NCI-H2171 (cell line): Measurements from ENCODE around the gene LHX2.

ENCODE experiments used
- DNase-seq: peaks from one replicate; lab custom pipeline; 2025; lab: John Stamatoyannopoulos, UW

The LHX2 gene

GRCh38 chr9:124013309-124014210, 2.0 kb downstream of the LHX2 start:
- DNase-seq: no peak

DNA sequence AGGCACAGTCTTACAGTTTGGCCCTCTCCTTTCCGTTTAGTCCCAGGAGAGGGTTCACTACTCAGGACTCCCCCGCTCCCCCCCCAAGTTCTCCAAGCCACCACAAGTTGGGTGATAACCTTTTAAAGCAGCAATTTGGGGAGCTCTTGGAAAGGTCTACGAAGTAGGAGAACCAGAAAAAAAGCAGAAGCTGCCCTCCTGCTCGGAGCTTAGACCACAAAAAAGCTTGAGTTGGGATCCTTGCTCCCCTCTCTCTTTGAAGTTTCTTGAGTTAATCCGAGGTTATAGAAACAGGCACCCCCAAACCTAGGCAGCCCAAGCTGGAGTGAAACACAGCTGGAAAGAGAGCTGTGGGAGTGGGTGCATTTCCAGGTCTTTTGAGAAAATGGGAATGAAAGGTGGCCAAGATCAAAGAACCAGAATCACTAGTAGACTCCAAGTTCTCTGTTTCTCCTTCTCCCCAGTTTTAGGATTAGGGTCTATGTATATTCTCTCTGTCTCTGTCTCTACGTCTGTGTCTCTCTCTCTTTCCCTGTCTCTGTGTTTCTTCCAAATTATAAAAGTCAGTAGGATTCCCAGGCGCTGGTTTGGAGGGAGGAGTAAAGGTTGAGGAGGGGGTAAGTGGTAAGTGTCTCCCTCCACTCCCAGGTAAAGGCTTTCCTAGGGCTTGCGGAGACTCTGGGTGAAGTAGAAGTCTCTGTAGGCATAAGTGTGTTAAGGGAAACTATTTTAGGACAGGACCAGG, 2.8 kb downstream of the LHX2 start:
- no peak for DNase-seq

DNA sequence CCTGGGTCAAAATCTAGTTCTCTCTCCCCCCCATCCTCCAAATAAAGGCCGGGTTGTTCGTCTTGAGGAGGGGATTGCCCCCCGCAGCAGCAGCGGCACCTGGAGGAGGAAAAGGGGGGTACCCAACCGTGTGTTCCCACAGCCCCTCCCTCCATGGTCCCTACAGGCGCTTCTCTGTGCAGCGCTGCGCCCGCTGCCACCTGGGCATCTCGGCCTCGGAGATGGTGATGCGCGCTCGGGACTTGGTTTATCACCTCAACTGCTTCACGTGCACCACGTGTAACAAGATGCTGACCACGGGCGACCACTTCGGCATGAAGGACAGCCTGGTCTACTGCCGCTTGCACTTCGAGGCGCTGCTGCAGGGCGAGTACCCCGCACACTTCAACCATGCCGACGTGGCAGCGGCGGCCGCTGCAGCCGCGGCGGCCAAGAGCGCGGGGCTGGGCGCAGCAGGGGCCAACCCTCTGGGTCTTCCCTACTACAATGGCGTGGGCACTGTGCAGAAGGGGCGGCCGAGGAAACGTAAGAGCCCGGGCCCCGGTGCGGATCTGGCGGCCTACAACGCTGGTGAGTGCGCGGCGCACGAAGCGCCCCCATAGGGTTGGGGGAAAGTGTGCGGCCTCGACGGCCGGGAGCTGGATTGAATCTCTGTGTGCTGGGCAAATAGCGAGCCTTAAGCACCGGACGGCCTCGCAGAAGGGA, 3.5 kb downstream of the LHX2 start:
- DNase-seq: no peak

DNA sequence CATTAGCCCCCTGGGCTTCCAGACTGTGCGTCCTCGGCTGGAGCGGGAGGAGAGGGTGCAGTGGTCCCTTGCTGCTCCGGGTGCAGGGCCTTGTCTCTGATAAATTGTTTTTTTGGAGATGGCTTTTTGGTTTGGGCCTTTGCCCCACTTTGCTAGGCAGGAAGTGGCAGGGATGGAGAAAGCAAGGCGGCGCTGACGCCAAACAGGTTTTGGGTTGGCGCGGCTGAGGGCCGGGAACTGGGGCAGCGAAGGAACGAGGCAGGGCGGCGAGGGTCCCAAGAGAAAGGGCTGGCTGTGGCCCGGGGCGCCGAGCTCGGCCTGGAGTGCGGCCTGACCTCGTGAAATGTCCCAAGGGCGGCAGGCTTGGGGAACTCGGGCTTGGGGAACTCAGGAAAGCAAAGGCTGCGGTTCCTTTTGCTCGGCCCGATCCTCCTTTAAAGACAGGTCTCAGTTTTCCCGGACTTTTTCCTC, 4.1 kb downstream of the LHX2 start:
- no peak for DNase-seq

- DNase-seq: no peak
Measured at GRCh38 chr9:124016175-124017050, 4.8 kb downstream of the LHX2 start.

- no peak for DNase-seq
Measured at GRCh38 chr9:124017051-124017928, 5.7 kb downstream of the LHX2 start.

DNA sequence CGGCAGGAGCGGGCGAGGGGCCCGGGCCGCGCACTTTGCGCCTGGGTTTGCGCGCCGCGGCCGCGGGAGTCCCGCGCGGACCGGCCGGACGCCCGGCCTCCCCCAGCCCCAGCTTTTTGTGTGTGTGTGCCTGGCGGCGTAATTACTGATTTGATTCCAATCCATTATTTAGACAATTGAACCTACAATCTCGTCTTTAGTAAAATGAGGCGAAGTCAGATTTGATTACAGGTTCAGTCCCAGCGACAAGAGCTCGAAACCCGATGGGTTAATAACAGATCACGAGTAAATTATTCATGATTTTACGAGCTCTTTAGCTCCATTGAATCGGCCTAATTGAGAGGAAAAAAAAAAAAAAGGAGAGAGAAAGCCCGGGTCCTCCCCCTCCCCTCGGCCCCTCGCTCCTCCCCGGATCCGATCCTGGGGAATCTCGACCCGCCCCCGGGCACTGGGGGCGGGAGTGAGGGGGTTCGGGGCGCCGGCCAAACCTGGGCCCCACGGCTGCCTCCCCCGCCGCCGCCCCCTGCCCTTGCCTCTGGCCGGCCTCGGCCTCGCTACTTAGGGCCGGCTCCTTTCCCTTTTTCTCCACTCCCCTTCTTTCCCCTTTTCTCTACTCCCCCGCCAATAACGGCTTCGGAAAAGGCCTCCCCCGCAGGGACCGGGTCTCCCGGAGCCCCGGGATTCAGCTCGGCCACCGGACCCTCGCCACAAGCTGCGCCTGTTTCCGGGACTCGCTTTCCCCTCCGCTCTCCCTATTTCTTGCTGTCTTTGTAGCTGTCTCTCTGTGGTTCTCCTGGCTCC, 6.6 kb downstream of the LHX2 start:
- no peak for DNase-seq

DNA sequence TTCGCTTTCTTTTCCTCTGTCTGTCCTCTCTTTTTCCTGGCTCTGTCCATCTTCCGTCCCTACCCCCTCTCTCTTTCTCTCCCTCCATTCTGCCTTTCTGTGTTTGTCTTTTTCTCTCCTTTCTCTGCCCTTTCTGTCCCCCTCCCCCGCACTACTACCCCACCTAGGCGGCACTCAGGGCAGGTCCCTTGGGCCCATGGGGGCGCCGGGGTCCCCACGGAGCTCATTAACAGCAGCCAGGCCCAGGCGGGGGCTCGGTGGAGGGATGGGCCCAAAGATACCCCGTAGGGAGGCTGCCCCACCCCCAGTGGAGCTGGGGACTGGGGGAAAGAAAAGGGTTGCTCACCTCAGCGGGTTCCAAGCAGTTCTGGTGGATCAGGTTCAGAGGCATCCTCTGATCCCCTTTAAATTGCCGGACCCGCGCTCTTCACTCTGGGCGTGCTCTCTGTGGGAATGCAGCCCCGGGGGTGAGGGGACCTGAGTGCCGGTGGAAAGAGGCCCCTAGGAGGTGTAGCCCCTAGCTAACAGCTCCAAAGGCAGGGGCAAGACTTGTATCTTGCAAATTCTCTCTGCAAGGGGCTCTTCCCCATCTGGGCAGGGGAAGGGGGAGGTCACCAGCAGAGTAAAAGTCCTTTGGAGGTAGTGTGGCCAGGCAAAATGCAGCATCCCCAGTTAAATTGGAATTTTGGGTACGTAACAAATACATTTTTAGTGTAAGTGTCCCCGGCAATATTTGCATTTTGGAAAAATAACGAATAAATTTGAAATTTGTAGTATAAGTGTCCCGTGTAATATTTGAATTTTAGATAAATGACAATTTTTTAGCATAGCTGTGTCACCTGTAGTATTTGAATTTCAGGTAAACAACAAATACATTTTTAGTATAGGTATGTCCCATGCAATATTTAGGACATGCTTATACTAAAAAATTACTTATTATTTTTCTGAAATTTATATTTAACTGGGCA, 7.4 kb downstream of the LHX2 start:
- no peak for DNase-seq

- DNase-seq: no peak
Measured at GRCh38 chr9:124019771-124020519, 8.4 kb downstream of the LHX2 start.

- no peak for DNase-seq
Measured at GRCh38 chr9:124020520-124021384, 9.2 kb downstream of the LHX2 start.

- no peak for DNase-seq
Measured at GRCh38 chr9:124021385-124021769, 9.8 kb downstream of the LHX2 start.

DNA sequence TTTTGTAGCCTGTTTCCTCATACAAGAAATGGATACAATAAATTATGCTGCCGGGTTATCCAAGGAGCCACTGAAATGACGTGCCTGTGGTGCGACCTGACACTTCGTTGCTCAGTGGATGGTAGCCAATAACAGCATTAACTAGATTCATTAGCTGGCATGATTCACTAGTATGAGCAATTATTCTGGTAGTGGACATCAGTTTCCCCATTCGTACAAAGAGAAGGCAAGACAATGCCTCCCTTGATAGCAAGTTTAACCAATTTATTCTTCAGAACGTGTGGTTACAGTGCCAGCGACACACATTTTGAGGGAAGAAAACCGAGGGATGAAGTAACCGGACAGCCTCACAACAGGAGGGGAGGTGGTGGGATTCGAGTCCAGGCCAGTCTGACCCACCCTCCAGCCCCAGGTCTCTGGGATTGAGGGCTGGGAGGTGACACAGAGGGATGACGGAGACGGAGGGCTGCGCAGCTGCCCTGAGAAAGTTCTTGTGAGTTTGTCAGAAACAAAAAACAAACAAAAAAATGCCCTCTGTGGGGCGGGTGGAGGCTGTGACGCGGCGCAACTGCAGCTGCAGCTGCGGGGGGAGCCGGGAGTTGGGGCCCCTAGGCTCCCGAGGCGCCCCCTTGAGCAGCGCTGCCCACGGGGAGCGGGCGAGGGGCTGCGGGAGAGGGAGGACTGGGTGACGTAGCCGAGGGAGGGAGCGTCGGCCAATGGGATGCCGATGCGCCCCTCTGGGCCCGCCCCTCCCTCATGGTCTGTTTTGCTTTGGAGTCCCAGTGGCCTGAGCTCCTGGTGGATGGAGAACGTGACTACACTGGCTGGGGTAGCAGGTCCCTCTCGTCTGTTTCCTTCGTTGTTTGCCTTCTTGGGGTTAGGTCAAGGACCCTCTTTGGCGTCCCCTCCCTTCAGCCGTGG, 10.9 kb downstream of the LHX2 start:
- DNase-seq: no peak

GRCh38 chr9:124024107-124024506, 12.5 kb downstream of the LHX2 start:
- no peak for DNase-seq

DNA sequence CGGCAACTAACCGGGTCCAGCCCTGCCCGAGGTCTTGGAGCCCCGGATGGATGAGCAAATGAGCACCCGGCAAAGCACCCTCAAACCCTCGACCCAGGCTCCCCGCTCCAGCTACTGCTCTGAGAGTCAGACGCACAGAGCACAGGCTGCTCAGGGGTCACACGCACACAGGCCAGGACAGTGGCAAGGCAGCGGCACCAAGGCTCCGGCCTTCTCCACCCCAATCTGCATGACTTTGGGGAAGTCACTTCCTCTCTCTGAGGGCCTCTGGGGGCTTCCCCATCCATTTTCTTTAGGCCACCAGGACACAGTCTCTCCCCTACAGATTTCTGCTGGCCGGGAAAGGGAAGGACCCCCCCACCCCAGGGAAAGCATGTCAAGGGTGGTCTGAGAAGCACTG, 18.0 kb downstream of the LHX2 start:
- no peak for DNase-seq

GRCh38 chr9:124030969-124031451, 19.4 kb downstream of the LHX2 start:
- no peak for DNase-seq

DNA sequence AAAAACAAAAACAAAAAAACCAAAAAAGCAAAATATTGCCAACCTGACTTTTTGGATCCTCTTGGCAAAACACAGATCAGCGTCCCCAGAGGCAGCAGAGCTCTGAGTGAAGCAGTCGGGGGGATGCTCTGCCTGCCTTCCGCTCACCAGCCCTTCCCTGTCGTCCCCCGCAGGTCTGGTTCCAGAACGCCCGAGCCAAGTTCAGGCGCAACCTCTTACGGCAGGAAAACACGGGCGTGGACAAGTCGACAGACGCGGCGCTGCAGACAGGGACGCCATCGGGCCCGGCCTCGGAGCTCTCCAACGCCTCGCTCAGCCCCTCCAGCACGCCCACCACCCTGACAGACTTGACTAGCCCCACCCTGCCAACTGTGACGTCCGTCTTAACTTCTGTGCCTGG, 20.7 kb downstream of the LHX2 start:
- no peak for DNase-seq
